ENCODE data around the gene OFD1. TPM values are rescaled to one million over a fixed set of nuclear protein-coding genes. Genes with fewer than 3 reads are reported as not detected.
A peak's percentile ranks its signal among the peaks of the same experiment; 100 is the strongest.

The OFD1 gene
- total and polyA plus RNA-seq, 7 donors: 7.4 to 46.0 (median 16.3) TPM

DNA sequence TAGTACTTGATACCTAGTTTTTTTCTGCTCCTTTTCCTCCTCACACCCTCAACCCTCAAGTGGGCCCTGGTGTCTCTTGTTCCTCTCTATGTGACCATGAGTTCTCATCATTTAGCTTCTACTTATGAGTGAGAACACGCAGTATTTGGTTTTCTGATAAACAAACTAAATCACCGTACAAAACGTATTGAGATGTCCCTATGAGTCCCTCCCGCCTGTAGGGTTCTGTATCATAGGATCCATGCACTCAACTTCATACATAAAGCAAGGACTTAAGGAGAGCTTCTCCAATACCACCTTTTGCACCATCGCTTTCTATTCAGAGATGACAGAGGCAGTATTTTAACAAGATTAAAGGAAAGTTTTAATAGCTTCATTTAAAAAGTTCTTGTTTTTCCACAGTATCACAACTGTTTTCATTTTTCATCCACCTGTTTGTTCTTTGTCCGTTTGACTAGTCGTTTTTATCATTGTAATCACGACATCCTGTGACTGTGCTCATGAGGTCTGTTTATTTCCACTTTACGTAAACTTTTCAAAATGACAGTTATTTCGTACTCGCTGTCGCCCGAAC is 46.1 kb upstream of the OFD1 start:
- DNase-seq: no peak
- Histone ChIP-seq H3K36me3 (no peaks in the 10 kb centered on the region), H3K9me3 (no peaks in the 10 kb centered on the region), H3K4me1 (peaks cover 0 to 28% (median 16%) of the 10 kb centered on the region in 4 donors), H3K4me3 (peak overlapping the region; percentile 66 to 74 (median 69)), H3K27ac (peak overlapping the region; percentile 91 to 94 (median 93)), H3K27me3 (peaks cover 0 to 4% (median 0%) of the 10 kb centered on the region in 3 donors)
- 1 to 7% methylated on average over 13 of the region's 13 CpGs for WGBS, 2 donors
- TF ChIP-seq, protein P1, sequence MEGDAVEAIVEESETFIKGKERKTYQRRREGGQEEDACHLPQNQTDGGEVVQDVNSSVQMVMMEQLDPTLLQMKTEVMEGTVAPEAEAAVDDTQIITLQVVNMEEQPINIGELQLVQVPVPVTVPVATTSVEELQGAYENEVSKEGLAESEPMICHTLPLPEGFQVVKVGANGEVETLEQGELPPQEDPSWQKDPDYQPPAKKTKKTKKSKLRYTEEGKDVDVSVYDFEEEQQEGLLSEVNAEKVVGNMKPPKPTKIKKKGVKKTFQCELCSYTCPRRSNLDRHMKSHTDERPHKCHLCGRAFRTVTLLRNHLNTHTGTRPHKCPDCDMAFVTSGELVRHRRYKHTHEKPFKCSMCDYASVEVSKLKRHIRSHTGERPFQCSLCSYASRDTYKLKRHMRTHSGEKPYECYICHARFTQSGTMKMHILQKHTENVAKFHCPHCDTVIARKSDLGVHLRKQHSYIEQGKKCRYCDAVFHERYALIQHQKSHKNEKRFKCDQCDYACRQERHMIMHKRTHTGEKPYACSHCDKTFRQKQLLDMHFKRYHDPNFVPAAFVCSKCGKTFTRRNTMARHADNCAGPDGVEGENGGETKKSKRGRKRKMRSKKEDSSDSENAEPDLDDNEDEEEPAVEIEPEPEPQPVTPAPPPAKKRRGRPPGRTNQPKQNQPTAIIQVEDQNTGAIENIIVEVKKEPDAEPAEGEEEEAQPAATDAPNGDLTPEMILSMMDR (IDR thresholded peaks at IDR 0.05): no peak
- TF ChIP-seq POLR2A (IDR thresholded peaks at IDR 0.05) (no peak), POLR2AphosphoS5 (IDR thresholded peaks at IDR 0.05) (no peak), EP300 (IDR thresholded peaks at IDR 0.05) (no peak)
- intact Hi-C loops (cut with DNase I): loop anchor here (2.0 kb wide), 1 partner anchor 46 kb away; the partner anchor contains the start of genes OFD1 and TRAPPC2

DNA sequence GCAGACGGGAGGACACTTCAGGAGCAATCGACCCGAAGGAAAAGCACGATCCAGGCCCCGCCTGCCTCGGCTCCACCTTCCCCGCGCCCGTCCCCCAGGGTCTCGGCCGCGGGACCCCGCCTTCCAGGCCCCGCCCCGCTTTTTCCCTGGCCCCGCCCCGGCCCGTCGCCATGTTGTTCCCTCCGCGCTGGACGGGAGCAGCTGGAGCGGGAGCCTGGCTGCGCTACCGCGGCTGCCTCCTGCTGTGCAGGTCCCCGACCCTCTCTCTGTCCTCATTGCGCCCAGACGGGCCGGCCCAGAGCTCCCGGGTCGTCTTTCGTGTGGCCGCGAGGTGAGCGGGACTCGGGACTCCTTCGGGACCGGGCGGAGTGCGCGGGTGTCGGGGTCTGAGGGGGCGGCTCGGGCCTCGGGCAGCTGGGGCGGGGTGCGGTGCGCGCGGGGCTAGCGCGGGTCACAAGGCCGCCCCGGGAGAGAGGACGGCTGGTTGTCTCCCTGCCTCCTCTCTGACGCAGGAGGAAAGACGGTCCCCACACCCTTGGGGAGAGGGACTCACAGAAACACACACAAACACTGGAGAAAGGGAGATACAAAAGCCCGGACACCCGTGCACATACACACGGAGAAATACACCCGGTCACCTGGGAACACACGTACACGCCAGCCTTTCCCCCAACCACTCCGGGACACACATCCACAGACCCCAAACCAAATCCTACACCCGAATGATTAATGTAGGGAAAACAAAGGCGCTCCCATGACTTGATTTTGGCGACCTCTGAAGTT is 45.4 kb upstream of the OFD1 start, which contains the start of gene RAB9A:
RAB9A (plus strand) TSS at position 171 of the 783 bp plus-strand sequence. CDS start 19,619 bp downstream, outside the sequence.
- Histone ChIP-seq H3K4me3 (peak within 1 kb of the TSS; percentile 66 to 74 (median 69)), H3K4me1 (peaks cover 0 to 35% (median 20%) of the 10 kb centered on the region in 4 donors), H3K27me3 (peaks cover 0 to 4% (median 0%) of the 10 kb centered on the region in 3 donors), H3K9me3 (no peaks in the 10 kb centered on the region), H3K36me3 (no peaks in the 10 kb centered on the region), H3K27ac (peak within 1 kb of the TSS; percentile 91 to 94 (median 93))
- no peak for TF ChIP-seq EP300 (IDR thresholded peaks at IDR 0.05)
- peak; percentile 94 to 98 (median 98) for TF ChIP-seq POLR2AphosphoS5 (IDR thresholded peaks at IDR 0.05)
- TF ChIP-seq POLR2A (IDR thresholded peaks at IDR 0.05): peak; percentile 85 to 87
- 1% methylated on average over 68 of the region's 68 CpGs for WGBS, 2 donors
- intact Hi-C loops (cut with DNase I): loop anchor here (2.0 kb wide), 1 partner anchor 46 kb away; the partner anchor contains the start of genes OFD1 and TRAPPC2
- peak; percentile 92 for DNase-seq

DNA sequence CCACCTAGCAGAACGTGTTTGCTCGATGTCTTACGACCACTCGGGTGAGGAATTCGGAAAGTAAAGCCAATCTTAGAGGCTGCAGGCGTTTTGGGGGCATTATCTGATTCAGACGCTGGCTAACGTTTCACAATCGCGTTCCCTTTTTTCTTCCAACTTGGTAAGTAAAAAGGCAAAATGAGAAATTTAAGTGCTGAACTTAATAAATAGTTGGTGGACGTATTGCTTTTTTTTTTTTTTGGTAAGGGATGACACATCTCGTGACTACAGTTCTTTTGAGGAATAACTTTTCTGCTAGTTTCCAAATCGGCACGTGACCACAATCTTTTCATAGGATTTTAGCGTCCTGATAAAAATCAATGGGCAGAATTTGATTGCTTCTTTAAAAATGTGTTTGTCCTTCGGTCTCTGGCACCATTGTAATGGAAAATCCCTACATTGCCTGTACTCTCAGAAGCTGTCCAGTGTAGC is 44.8 kb upstream of the OFD1 start:
- Histone ChIP-seq H3K4me3 (peak overlapping the region; percentile 66 to 74 (median 69)), H3K36me3 (no peaks in the 10 kb centered on the region), H3K9me3 (no peaks in the 10 kb centered on the region), H3K27ac (peak overlapping the region; percentile 91 to 94 (median 93)), H3K27me3 (peaks cover 0 to 4% (median 0%) of the 10 kb centered on the region in 3 donors), H3K4me1 (peaks cover 0 to 41% (median 25%) of the 10 kb centered on the region in 4 donors)
- TF ChIP-seq POLR2AphosphoS5 (IDR thresholded peaks at IDR 0.05): peak in 1 of 4 donors; percentile 14
- no peak for TF ChIP-seq EP300 (IDR thresholded peaks at IDR 0.05)
- intact Hi-C loops (cut with DNase I): loop anchor here (2.0 to 5.0 kb wide), 2 partner anchors 32 to 45 kb away; partner anchors contain the start of genes OFD1 and TRAPPC2
- WGBS, 2 donors: 0% methylated on average over 16 of the region's 16 CpGs
- DNase-seq: no peak

DNA sequence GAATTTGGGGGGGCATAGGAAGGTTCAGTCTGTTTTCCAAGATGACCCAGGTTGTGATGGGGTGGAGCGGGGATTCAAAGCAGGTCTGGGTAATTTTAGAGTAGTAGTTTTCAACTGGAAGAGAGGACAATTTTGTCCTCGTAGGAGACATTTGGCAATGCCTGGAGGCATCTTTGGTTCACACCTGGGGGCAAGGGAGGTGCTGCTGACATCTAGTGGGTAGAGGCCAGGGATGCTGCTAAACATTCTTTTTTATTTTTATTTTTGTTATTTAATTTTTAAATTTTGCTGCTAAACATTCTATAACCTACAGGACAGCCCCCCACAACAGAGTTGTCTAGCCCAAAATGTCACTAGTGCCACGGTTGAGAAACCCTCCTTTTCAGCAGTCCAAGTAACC is 43.7 kb upstream of the OFD1 start:
- Histone ChIP-seq H3K27me3 (peaks cover 0 to 4% (median 0%) of the 10 kb centered on the region in 3 donors), H3K36me3 (no peaks in the 10 kb centered on the region), H3K4me1 (peaks cover 0 to 44% (median 29%) of the 10 kb centered on the region in 4 donors), H3K27ac (peak overlapping the region in 2 of 4 donors; percentile 91 to 94), H3K9me3 (no peaks in the 10 kb centered on the region), H3K4me3 (peak overlapping the region in 3 of 4 donors; percentile 66 to 74 (median 71))
- no peak for DNase-seq
- intact Hi-C loops (cut with DNase I): loop anchor here (5.0 kb wide), 1 partner anchor 34 kb away; no protein-coding TSS in a partner anchor
- TF ChIP-seq EP300 (IDR thresholded peaks at IDR 0.05) (no peak), POLR2A (IDR thresholded peaks at IDR 0.05) (no peak)
- TF ChIP-seq, protein P1 (IDR thresholded peaks at IDR 0.05): no peak
- WGBS, 2 donors: 59 to 63% methylated on average over 3 of the region's 3 CpGs

DNA sequence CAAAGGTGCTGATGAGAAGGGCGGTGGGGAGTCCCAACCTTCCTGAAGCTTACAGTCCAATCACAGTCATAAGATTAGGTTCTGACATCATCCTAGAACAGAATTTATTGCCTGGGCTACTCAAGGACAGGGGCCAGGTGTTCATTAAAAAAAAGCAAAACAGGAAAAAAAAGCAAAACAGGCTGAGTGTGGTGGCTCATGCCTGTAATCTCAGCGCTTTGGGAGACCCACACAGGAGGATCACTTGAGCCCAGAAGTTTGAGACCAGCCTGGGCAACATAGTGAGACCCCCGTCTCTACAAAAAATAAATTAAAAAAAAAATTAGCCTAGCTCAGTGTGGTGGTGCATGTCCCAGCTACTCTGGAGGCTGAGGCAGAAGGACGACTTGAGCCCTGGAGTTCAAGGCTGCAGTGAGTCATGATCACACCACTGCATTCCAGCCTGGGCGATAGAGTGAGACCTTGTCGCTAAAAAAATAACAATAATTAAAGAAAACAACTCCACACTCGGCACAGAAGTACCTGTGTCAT is 42.6 kb upstream of the OFD1 start:
- peaks cover 0 to 44% (median 29%) of the 10 kb centered on the region in 4 donors for H3K4me1 ChIP-seq
- intact Hi-C loops (cut with DNase I): loop anchor here (5.0 kb wide), 1 partner anchor 35 kb away; no protein-coding TSS in a partner anchor
- H3K4me3 ChIP-seq: no peak overlapping the region
- H3K27ac ChIP-seq: peak overlapping the region in 1 of 4 donors; percentile 1
- 53 to 72% methylated on average over 7 of the region's 7 CpGs for WGBS, 2 donors
- H3K36me3 ChIP-seq: no peaks in the 10 kb centered on the region
- no peak for DNase-seq
- no peak for TF ChIP-seq POLR2AphosphoS5 (IDR thresholded peaks at IDR 0.05)
- no peak for TF ChIP-seq POLR2A (IDR thresholded peaks at IDR 0.05)
- TF ChIP-seq, protein P1 (IDR thresholded peaks at IDR 0.05): no peak
- TF ChIP-seq EP300 (IDR thresholded peaks at IDR 0.05): no peak
- H3K9me3 ChIP-seq: no peaks in the 10 kb centered on the region
- H3K27me3 ChIP-seq: peaks cover 0 to 4% (median 0%) of the 10 kb centered on the region in 3 donors
